ENCODE data around the gene SCN5A.

DNA sequence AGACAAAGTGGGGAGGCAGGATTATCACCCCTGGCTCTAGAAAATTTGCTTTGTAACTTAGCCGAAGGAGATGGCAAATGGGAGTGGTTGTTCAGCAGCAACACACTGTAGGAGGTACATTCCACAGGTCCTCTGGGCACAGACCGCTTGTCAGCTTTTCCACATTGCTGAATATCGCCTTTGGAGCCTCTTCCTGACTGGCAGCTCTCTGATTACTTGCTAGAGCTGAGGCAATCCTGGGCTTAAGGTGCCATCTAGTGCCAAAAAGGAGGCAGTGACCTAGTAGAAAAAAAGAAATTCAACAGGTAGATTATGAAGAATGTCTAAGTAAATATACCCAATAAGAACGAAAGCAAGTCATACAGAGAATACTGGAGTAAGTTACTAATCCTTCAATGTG is 13.1 kb upstream of the SCN5A start:
- TF ChIP-seq EP300 (IDR thresholded peaks at IDR 0.05), result no peak
- TF ChIP-seq, protein P1, sequence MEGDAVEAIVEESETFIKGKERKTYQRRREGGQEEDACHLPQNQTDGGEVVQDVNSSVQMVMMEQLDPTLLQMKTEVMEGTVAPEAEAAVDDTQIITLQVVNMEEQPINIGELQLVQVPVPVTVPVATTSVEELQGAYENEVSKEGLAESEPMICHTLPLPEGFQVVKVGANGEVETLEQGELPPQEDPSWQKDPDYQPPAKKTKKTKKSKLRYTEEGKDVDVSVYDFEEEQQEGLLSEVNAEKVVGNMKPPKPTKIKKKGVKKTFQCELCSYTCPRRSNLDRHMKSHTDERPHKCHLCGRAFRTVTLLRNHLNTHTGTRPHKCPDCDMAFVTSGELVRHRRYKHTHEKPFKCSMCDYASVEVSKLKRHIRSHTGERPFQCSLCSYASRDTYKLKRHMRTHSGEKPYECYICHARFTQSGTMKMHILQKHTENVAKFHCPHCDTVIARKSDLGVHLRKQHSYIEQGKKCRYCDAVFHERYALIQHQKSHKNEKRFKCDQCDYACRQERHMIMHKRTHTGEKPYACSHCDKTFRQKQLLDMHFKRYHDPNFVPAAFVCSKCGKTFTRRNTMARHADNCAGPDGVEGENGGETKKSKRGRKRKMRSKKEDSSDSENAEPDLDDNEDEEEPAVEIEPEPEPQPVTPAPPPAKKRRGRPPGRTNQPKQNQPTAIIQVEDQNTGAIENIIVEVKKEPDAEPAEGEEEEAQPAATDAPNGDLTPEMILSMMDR (IDR thresholded peaks at IDR 0.05), result no peak
- no peak for TF ChIP-seq POLR2A (IDR thresholded peaks at IDR 0.05)
- no peak for TF ChIP-seq POLR2AphosphoS5 (IDR thresholded peaks at IDR 0.05)
